Neural cell (in vitro differentiated cells): ENCODE data around the gene SLC6A6. TPM values are rescaled to one million over a fixed set of nuclear protein-coding genes. Genes with fewer than 3 reads are reported as not detected.

Experiments used
- H2AFZ ChIP-seq: fragments of 200-600, 300-800 bp; sonication (generic), shearing (Covaris generic); 2 replicates; pipeline ENCODE4 v1.6.0; 2014; ENCODE audit warnings: low read depth, mild to moderate bottlenecking, antibody characterized with exemption, low read length, moderate library complexity
- H3F3A ChIP-seq: fragments of 200-600 bp; shearing (Covaris generic); 2 replicates; pipeline ENCODE4 v1.6.1; 2016; ENCODE audit warnings: mild to moderate bottlenecking, moderate library complexity, mixed read lengths, antibody characterized with exemption, low read length; ENCODE audit not compliant: insufficient read depth, poor library complexity, severe bottlenecking
- H3K27ac ChIP-seq: fragments of 200-600, 300-800 bp; sonication (generic), shearing (Covaris generic); 2 replicates; pipeline ENCODE4 v1.5.1; 2014; ENCODE audit warnings: mild to moderate bottlenecking, low read length, moderate library complexity
- H3K27me3 ChIP-seq: fragments of 300-800, 200-600 bp; sonication (generic), shearing (Covaris generic); 2 replicates; pipeline ENCODE4 v1.6.0; 2014; ENCODE audit warnings: mild to moderate bottlenecking, low read depth, low read length, moderate library complexity; ENCODE audit not compliant: insufficient read depth
- H3K36me3 ChIP-seq: fragments of 300-800, 200-600 bp; sonication (generic), shearing (Covaris generic); 2 replicates; pipeline ENCODE4 v1.5.1; 2014; ENCODE audit warnings: mild to moderate bottlenecking, antibody characterized with exemption, low read length, moderate library complexity; ENCODE audit not compliant: insufficient read depth
- H3K4me2 ChIP-seq: fragments of 300-800, 200-600 bp; sonication (generic), shearing (Covaris generic); 2 replicates; pipeline ENCODE4 v1.6.0; 2014; ENCODE audit warnings: mild to moderate bottlenecking, low read length
- H3K4me3 ChIP-seq: fragments of 300-800, 200-600 bp; sonication (generic), shearing (Covaris generic); 2 replicates; pipeline ENCODE4 v1.5.1; 2014; ENCODE audit warnings: mild to moderate bottlenecking, low read length, moderate library complexity
- H3K79me2 ChIP-seq: fragments of 200-600 bp; shearing (Covaris generic); replicated peaks from 2 replicates; pipeline ENCODE4 v1.6.0; 2014; ENCODE audit warnings: mild to moderate bottlenecking, low read length, moderate library complexity; ENCODE audit not compliant: insufficient read depth
- H3K9ac ChIP-seq: fragments of 300-800, 200-600 bp; sonication (generic), shearing (Covaris generic); 2 replicates; pipeline ENCODE4 v1.6.1; 2016; ENCODE audit warnings: mild to moderate bottlenecking, low read length, mixed read lengths
- H3K9me2 ChIP-seq: fragments of 200-600 bp; shearing (Covaris generic); 2 replicates; pipeline ENCODE4 v1.6.1; 2016; ENCODE audit warnings: mild to moderate bottlenecking, low read length, mixed read lengths; ENCODE audit not compliant: insufficient read depth
- H3K9me3 ChIP-seq: fragments of 200-600, 300-800 bp; sonication (generic), shearing (Covaris generic); 2 replicates; pipeline ENCODE4 v1.6.1; 2016; ENCODE audit warnings: mild to moderate bottlenecking, mixed run types, low read length, moderate library complexity, mixed read lengths
- H4K20me1 ChIP-seq: fragments of 200-600 bp; shearing (Covaris generic); 2 replicates; pipeline ENCODE4 v1.6.1; 2016; ENCODE audit warnings: mild to moderate bottlenecking, mixed run types; ENCODE audit not compliant: insufficient read depth
- CTCF ChIP-seq: fragments of 450-650 bp; IDR thresholded peaks from 2 replicates; pipeline ENCODE4 v1.5.1; 2014; ENCODE audit warnings: antibody characterized with exemption, mild to moderate bottlenecking, moderate library complexity; ENCODE audit not compliant: poor library complexity, severe bottlenecking
- EP300 ChIP-seq: fragments of 450-650 bp; conservative IDR thresholded peaks from 2 replicates; pipeline ENCODE4 v1.6.1; 2014; ENCODE audit warnings: antibody characterized with exemption, mild to moderate bottlenecking, moderate library complexity; ENCODE audit not compliant: poor library complexity, severe bottlenecking
- EZH2 ChIP-seq: fragments of 200-600, 300-800 bp; shearing (Covaris generic), sonication (generic); IDR thresholded peaks from 2 replicates; pipeline ENCODE4 v1.6.1; 2014; ENCODE audit warnings: antibody characterized with exemption, low read length, borderline replicate concordance, mild to moderate bottlenecking; ENCODE audit not compliant: insufficient read depth, poor library complexity, severe bottlenecking
- MXI1 ChIP-seq: fragments of 450-650 bp; conservative IDR thresholded peaks from 2 replicates; pipeline ENCODE4 v1.6.1; 2014; ENCODE audit warnings: antibody characterized with exemption, mild to moderate bottlenecking; ENCODE audit not compliant: poor library complexity, severe bottlenecking
- POLR2AphosphoS5 ChIP-seq: IDR thresholded peaks from 2 replicates; pipeline ENCODE4 v1.6.1; 2012
- RAD21 ChIP-seq: fragments of 450-650 bp; conservative IDR thresholded peaks from 2 replicates; pipeline ENCODE4 v1.6.1; 2014; ENCODE audit warnings: antibody characterized with exemption, mild to moderate bottlenecking, moderate library complexity
- REST ChIP-seq: IDR thresholded peaks from 2 replicates; pipeline ENCODE4 v1.6.1; 2012; ENCODE audit warnings: borderline replicate concordance
- SMC3 ChIP-seq: fragments of 450-650 bp; conservative IDR thresholded peaks from 2 replicates; pipeline ENCODE4 v1.6.1; 2014; ENCODE audit warnings: antibody characterized with exemption, mild to moderate bottlenecking, moderate library complexity; ENCODE audit not compliant: poor library complexity
- TAF1 ChIP-seq: IDR thresholded peaks from 2 replicates; pipeline ENCODE4 v1.6.1; 2012; ENCODE audit warnings: low read depth
- polyA plus RNA-seq: library from polyadenylated mRNA; depleted of rRNA; stranded (reverse); fragments of >200 nt; gene quantifications from 2 replicates; pipeline ENCODE4 v1.2.3, GENCODE V29; 2014

The SLC6A6 gene
- polyA plus RNA-seq, 1 donor from 2014 or later: 15.9 TPM

- no peak overlapping the region for H2AFZ ChIP-seq
- H3K9me3 ChIP-seq: no peaks in the 10 kb centered on the region
- H3K36me3 ChIP-seq: no peaks in the 10 kb centered on the region
- no peaks in the 10 kb centered on the region for H4K20me1 ChIP-seq
- no peak overlapping the region for H3K27ac ChIP-seq
- H3F3A ChIP-seq: no peaks in the 10 kb centered on the region
- no peak overlapping the region for H3K4me2 ChIP-seq
- H3K9me2 ChIP-seq: no peaks in the 10 kb centered on the region
- no peaks in the 10 kb centered on the region for H3K27me3 ChIP-seq
- TF ChIP-seq MXI1 (no peak), REST (no peak), EP300 (no peak), EZH2 (no peak), SMC3 (no peak), CTCF (no peak), POLR2AphosphoS5 (no peak), RAD21 (no peak), TAF1 (no peak)
- H3K4me3 ChIP-seq: no peak overlapping the region
- no peaks in the 10 kb centered on the region for H3K79me2 ChIP-seq
- no peak overlapping the region for H3K9ac ChIP-seq
Measured at GRCh38 chr3:14496351-14496750, 93.9 kb downstream of the SLC6A6 start.

- no peaks in the 10 kb centered on the region for H4K20me1 ChIP-seq
- H3K9me2 ChIP-seq: no peaks in the 10 kb centered on the region
- no peaks in the 10 kb centered on the region for H3F3A ChIP-seq
- no peaks in the 10 kb centered on the region for H3K36me3 ChIP-seq
- H3K27me3 ChIP-seq: no peaks in the 10 kb centered on the region
- H3K4me2 ChIP-seq: no peak overlapping the region
- H3K79me2 ChIP-seq: no peaks in the 10 kb centered on the region
- H3K9ac ChIP-seq: no peak overlapping the region
- no peak overlapping the region for H2AFZ ChIP-seq
- no peak overlapping the region for H3K4me3 ChIP-seq
- no peaks in the 10 kb centered on the region for H3K9me3 ChIP-seq
- TF ChIP-seq TAF1 (no peak), EZH2 (no peak)
- no peak overlapping the region for H3K27ac ChIP-seq
Measured at GRCh38 chr3:14497321-14497720, 94.9 kb downstream of the SLC6A6 start.

- no peaks in the 10 kb centered on the region for H3K9me2 ChIP-seq
- no peaks in the 10 kb centered on the region for H4K20me1 ChIP-seq
- H3K36me3 ChIP-seq: no peaks in the 10 kb centered on the region
- no peak overlapping the region for H3K27ac ChIP-seq
- no peak overlapping the region for H3K4me2 ChIP-seq
- peaks cover 6% of the 10 kb centered on the region for H3K9me3 ChIP-seq
- no peak overlapping the region for H3K9ac ChIP-seq
- no peaks in the 10 kb centered on the region for H3K27me3 ChIP-seq
- no peaks in the 10 kb centered on the region for H3F3A ChIP-seq
- no peaks in the 10 kb centered on the region for H3K79me2 ChIP-seq
- TF ChIP-seq MXI1 (no peak), SMC3 (no peak), EZH2 (no peak), RAD21 (no peak), EP300 (no peak), REST (no peak), CTCF (no peak), POLR2AphosphoS5 (no peak), TAF1 (no peak)
- no peak overlapping the region for H3K4me3 ChIP-seq
- H2AFZ ChIP-seq: no peak overlapping the region
Measured at GRCh38 chr3:14502472-14502871, 100.1 kb downstream of the SLC6A6 start.
